OCI-LY3 (cell line): ENCODE measurements around the gene WDR20.

Source experiments
- CTCF ChIP-seq: fragments of 200-600, 300-600 bp; sonication (generic); IDR thresholded peaks from 2 replicates; pipeline ENCODE4 v1.5.1; 2014; ENCODE audit warnings: antibody characterized with exemption, low read length, low read depth
- EZH2phosphoT487 ChIP-seq: fragments of 200-600 bp; shearing (Covaris generic); IDR thresholded peaks from 2 replicates; pipeline ENCODE4 v1.6.1; 2018; ENCODE audit warnings: antibody characterized with exemption, mixed run types, low read depth

GRCh38 chr14:102235275-102235897, 95.7 kb downstream of the WDR20 start:
- TF ChIP-seq EZH2phosphoT487 (no peak), CTCF (peak; percentile 80)
